Activated CD4-positive, alpha-beta memory T cell treated with anti-CD3 and anti-CD28 coated beads, Interleukin-2, amount 10 ng/mL, durations not matched to agents 7 days and 5 days (primary cell): Measurements from ENCODE around the gene GNPTAB. TPM values are rescaled to one million over a fixed set of nuclear protein-coding genes. Genes with fewer than 3 reads are reported as not detected.

ENCODE experiments used
- CTCF ChIA-PET: fragments of 350-600 bp; sonication (Branson Sonifier 250); formaldehyde crosslinking; loops from one replicate; lab custom pipeline; 2021; ENCODE audit warnings: antibody characterized with exemption, inconsistent platforms; lab: Charles Lee
- POLR2A ChIA-PET: fragments of 350-600 bp; sonication (Branson Sonifier 250); formaldehyde crosslinking; loops from one replicate; lab custom pipeline; 2021; ENCODE audit warnings: antibody characterized with exemption; lab: Charles Lee
- DNase-seq: peaks from one replicate; pipeline ENCODE4 v3.0.0-alpha.2; 2020
- H3K27ac Mint-ChIP-seq: one replicate; pipeline ENCODE4 v1.8.0; 2021; ENCODE audit warnings: mild to moderate bottlenecking, mixed read lengths
- H3K27me3 Mint-ChIP-seq: one replicate; pipeline ENCODE4 v1.8.0; 2021; ENCODE audit warnings: mixed read lengths
- H3K36me3 Mint-ChIP-seq: one replicate; pipeline ENCODE4 v1.8.0; 2021; ENCODE audit warnings: low read depth, mixed read lengths
- H3K4me1 Mint-ChIP-seq: one replicate; pipeline ENCODE4 v1.8.0; 2021; ENCODE audit warnings: mixed read lengths
- H3K4me3 Mint-ChIP-seq: one replicate; pipeline ENCODE4 v1.8.0; 2021; ENCODE audit warnings: mild to moderate bottlenecking, mixed read lengths
- H3K9me3 Mint-ChIP-seq: one replicate; pipeline ENCODE4 v1.8.0; 2021; ENCODE audit warnings: mixed read lengths
- total RNA-seq, 2 experiments: library from RNA; stranded (reverse); gene quantifications; one replicate each; pipeline ENCODE4 v1.2.3, GENCODE V29; 2021

Gene GNPTAB
- total RNA-seq, 2 experiments from 2014 or later = 55.0 to 57.5 TPM

- Mint-ChIP-seq H3K27ac (no peak overlapping the region), H3K9me3 (no peaks in the 10 kb centered on the region), H3K27me3 (no peaks in the 10 kb centered on the region), H3K36me3 (no peaks in the 10 kb centered on the region), H3K4me1 (peaks cover 33% of the 10 kb centered on the region), H3K4me3 (no peak overlapping the region)
- no peak for DNase-seq
- ChIA-PET CTCF (interaction anchor here (2.3 kb wide), 1 partner anchor 144 kb away, joined by 6 read pairs; no protein-coding TSS in a partner anchor), POLR2A (no interaction called here)
Measured at GRCh38 chr12:101695706-101696105, 135.1 kb downstream of the GNPTAB start.

Other genes starting within 250 kb of the GNPTAB start
- not detected for gene MYBPC1, start 236.0 kb downstream of the GNPTAB start, total RNA-seq
- gene CHPT1, start 133.3 kb downstream of the GNPTAB start, total RNA-seq = 10 to 100 TPM; 17.0 to 17.3 TPM
- gene SYCP3, start 91.5 kb downstream of the GNPTAB start, total RNA-seq = under 1 TPM; 0.28 to 0.30 TPM
- gene DRAM1, start 46.6 kb upstream of the GNPTAB start, total RNA-seq = 1 to 10 TPM; 4.0 TPM
- 10 to 100 TPM; 53.4 to 54.7 TPM for gene WASHC3, start 231.0 kb upstream of the GNPTAB start, total RNA-seq